ELF-1 (cell line): ENCODE results near the gene EGFR.
A peak's percentile ranks its signal among the peaks of the same experiment; 100 is the strongest.

Experiments
- DNase-seq: peaks from one replicate; pipeline ENCODE4 v3.0.0-alpha.2; 2016; ENCODE audit warnings: low read depth, low spot score

The EGFR gene

GRCh38 chr7:55246171-55246570 is 227.4 kb downstream of the EGFR start:
- no peak for DNase-seq

GRCh38 chr7:55247428-55247827 is 228.6 kb downstream of the EGFR start:
- DNase-seq, result no peak

GRCh38 chr7:55248526-55248925 is 229.7 kb downstream of the EGFR start:
- no peak for DNase-seq

- DNase-seq, result peak; percentile 40
These were observed 230.5 kb downstream of the EGFR start for GRCh38 chr7:55249332-55249731.

GRCh38 chr7:55250313-55250712 is 231.5 kb downstream of the EGFR start:
- DNase-seq, result peak; percentile 74

GRCh38 chr7:55251313-55251712 is 232.5 kb downstream of the EGFR start:
- DNase-seq, result no peak

GRCh38 chr7:55251911-55252310 is 233.1 kb downstream of the EGFR start:
- no peak for DNase-seq

- DNase-seq, result peak; percentile 9
These were observed 233.6 kb downstream of the EGFR start for GRCh38 chr7:55252386-55252785.

- no peak for DNase-seq
These were observed 234.4 kb downstream of the EGFR start for GRCh38 chr7:55253188-55253587.

- DNase-seq, result no peak
These were observed 235.4 kb downstream of the EGFR start for GRCh38 chr7:55254242-55254595.

- peak; percentile 93 for DNase-seq
These were observed 236.0 kb downstream of the EGFR start for GRCh38 chr7:55254596-55255495.

- peak; percentile 90 for DNase-seq
These were observed 237.0 kb downstream of the EGFR start for GRCh38 chr7:55255496-55256445.

GRCh38 chr7:55258631-55259030 is 239.8 kb downstream of the EGFR start:
- DNase-seq, result no peak

- no peak for DNase-seq
These were observed 241.4 kb downstream of the EGFR start for GRCh38 chr7:55260171-55260570.

- no peak for DNase-seq
These were observed 242.0 kb downstream of the EGFR start for GRCh38 chr7:55260676-55261385.
